GM18498 (cell line): ENCODE results near the gene CDH24.
A peak's percentile ranks its signal among the peaks of the same experiment; 100 is the strongest.

Source experiments
- ATAC-seq: cut with Tn5 transposase; IDR thresholded peaks from one replicate; pipeline ENCODE4 v1.9.1; 2021; ENCODE audit warnings: mild to moderate bottlenecking, moderate library complexity; ENCODE audit not compliant: unreplicated experiment

Gene CDH24

GRCh38 chr14:23056956-23057756, at the start of gene CDH24:
CDH24 (minus strand) TSS chr14:23057520; CDS start chr14:23055733, 1,787 bp downstream.
- ATAC-seq, result peak; percentile 63

GRCh38 chr14:23106747-23107045, 49.4 kb upstream of the CDH24 start:
- ATAC-seq, result no peak

DNA sequence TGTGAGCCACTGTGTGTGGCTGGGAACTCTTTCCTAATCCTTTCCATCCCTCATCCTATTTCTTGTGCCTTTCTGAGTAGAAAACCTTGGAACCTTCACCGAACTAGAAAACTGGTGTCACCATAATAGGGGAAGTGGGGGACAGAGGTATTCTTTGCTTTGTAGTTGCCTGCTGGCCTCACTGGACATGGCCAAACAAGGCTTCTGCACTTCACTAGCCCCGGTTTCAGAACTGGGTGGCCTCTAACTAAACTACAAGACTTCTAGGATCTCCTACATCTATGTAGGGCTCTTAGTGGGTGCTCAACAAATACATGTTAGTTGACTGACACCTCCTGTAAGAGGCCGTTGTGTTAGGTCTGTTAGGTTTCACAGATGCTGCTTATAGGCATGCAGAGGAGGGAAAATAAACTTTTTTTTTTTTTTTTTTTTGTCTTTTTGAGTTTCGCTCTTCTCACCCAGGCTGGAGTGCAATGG, 48.1 kb upstream of the CDH24 start:
- ATAC-seq, result no peak

- no peak for ATAC-seq
These were observed 47.4 kb upstream of the CDH24 start, which contains the start of gene CIROP for GRCh38 chr14:23104591-23105347. CIROP (minus strand) TSS chr14:23104989; CDS start chr14:23104920, 69 bp downstream.

GRCh38 chr14:23104070-23104590, 46.8 kb upstream of the CDH24 start:
- no peak for ATAC-seq

DNA sequence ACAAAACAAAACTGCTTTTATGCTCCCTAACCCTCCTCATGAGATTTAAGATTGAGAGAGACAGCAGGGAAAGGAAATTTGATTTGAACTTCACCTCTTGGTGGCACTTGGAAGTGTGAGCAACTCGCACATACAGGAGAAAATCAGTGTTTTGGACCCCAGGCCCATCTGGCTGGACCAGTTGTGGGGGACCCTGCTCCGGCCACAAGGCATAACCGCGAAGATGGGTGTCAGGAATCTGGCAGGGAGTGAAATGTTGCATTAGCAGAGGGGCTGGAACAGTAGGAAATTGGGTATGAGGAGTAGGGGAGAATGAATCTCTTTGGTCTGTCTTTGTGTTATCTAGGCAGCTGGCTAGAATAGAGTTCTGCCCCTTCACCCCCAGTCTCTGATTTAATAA, 46.3 kb upstream of the CDH24 start:
- no peak for ATAC-seq

DNA sequence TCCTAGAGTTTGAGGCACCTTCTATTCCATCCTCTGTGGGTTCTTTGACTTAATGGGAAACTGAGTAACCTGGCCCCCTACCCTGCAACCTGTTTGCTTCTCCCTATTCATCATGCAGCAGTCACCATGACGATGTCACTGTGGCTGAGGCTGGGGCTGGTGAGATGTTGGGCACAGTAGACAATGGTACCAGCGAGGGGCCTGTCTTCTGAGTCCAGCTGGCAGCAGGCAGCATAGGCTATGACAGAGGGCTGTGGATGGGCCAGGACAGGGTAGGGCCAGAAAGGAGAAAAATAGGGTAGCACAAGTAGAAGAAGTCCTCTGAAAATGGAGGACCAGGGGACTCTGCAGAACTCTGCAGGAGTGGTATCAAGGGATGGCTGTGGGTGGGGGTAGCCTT, 45.5 kb upstream of the CDH24 start:
- no peak for ATAC-seq

GRCh38 chr14:23101986-23102625, 44.8 kb upstream of the CDH24 start:
- no peak for ATAC-seq

- ATAC-seq, result no peak
These were observed 44.1 kb upstream of the CDH24 start for GRCh38 chr14:23101213-23101970.

DNA sequence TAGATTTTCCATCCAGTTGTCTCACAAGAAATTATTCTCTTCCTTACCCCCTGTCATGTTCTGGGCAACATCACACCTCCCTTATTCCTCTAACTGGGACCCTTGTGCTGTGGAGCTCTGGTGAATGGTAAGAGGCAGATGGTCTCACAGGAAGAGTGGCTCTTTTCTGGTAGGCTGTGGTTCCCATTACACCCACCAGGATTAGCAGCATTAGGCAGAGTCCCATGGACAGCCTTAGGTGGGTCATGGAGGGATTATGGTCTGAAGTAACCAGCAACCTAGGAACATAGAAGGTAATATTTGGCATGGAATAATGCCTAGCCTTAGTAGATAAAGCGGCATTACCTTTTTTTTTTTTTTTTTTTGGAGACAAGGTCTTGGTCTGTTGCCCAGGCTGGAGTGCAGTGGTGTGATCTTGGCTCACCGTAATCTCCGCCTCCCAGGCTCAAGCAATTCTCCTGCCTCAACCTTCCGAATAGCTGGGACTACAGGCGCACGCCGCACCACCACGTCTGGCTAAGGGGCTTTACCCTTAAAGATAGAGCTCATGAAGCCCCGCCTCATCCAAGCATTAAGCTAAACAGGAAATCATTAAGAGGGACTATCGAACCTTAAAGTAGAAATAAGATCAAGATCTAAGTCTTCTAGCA, 42.0 kb upstream of the CDH24 start:
- no peak for ATAC-seq

DNA sequence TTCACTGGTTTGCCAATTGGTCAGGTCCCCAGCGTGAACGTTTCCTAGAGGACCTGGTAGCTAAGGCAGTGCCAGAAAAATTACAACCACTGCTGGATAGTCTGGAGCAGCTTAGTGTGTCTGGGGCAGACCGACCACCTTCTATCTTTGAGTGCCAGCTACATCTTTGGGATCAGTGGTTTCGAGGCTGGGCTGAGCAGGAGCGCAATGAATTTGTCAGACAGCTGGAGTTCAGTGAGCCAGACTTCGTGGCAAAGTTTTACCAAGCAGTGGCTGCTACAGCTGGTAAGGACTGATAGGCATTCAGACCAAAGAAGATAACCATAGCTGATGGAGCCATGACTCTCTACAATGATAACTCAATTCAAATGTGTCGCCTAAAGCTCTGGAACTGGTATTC, 40.5 kb upstream of the CDH24 start:
- no peak for ATAC-seq

DNA sequence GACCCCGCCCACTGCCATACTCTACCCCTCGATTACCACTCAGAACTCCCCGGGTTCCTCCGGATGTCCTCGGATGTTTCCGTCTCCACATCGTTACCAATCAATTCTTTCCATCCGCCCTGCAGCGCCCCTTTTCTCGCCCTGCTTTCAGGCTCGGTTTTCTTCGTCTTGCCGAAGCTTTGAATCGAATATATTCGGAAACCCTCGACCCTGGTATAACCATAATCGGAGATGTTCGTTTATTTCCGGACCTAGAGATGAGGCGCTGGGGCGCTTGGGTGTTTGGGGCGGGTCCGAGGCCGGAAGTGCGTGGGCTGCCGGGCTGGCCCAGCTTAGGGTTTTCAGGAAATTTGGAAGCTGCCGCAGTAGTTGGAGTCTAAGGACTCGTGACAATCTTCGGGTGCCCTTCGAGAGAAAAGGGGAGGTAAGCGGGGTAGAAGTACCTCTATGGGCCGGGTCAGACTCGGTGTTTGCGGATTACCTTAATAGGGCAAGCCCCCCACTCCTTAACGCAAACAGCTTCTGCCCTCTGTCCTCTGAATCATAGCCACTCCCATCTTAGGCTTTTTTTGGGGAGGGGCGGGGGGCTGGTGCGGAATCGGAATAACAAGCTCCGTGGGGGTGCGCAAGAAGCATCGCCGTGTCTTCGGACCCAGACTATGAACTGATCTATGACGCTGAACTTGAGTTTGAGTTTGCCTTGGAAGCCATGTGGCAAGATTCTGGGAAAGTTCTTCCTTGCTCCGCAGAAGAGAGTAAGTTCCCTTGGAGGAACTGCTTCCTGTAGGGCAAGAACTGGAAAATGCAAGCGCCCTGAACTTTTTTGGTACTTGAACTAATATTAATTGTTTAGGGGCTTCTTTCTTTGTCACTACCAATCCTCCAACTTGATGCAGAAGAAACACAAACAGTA, 38.1 kb upstream of the CDH24 start, which contains the start of gene C14orf119:
TSS of gene C14orf119 (plus strand) at position 310 of the 913 bp plus-strand sequence. CDS start 2,154 bp downstream, outside the sequence.
- ATAC-seq, result peak; percentile 93

DNA sequence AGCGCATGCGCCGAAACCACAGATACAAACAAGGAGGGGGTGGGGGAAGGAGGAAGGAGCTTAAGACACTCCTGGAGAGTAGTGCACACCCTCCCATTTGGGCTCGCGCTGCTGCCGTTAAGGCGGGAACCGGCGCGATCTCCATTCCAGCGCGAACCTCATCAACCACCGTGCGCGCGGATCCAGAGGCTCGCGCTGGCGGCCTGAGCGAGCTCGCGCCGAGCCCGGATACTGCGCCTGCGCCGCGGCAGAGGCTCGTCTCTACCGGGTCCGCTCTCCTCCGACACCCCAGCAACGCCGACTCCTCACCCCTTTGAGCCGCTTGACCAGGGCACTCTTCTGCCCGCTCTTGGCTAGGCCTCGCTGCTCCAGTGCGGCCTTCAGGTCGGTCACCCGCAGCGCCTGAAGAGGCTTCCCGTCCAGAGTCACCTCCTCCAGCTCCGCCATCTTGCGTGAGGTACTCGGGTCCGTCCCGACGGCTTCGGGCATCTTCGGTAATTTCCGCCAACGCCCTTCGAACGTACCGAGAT, 37.4 kb upstream of the CDH24 start, which contains the start of gene ACIN1:
TSS of gene ACIN1 (minus strand) at position 471 of the 530 bp plus-strand sequence. CDS start at position 447, 24 bp downstream.
- ATAC-seq, result peak; percentile 36

- no peak for ATAC-seq
These were observed 36.8 kb upstream of the CDH24 start for GRCh38 chr14:23093991-23094665.

DNA sequence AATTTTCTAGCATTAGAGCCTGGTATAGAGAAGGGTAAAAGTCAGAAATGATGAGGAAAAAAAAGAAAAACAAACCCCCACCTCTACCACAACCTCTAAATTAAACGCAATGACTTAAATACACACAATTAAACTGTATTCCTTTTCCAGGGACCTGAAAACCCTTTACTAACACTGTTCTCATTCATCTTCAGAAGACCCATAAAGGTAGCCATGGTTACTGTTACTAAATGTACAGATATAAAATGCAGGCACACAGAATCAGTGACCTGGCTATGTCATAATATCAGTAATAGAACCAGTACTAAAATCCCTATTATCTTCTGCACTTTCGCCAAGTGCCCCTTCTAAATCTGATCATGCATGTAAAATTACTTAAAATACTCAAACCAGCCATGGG, 36.2 kb upstream of the CDH24 start:
- no peak for ATAC-seq

GRCh38 chr14:23093104-23093503, 35.8 kb upstream of the CDH24 start:
- no peak for ATAC-seq

DNA sequence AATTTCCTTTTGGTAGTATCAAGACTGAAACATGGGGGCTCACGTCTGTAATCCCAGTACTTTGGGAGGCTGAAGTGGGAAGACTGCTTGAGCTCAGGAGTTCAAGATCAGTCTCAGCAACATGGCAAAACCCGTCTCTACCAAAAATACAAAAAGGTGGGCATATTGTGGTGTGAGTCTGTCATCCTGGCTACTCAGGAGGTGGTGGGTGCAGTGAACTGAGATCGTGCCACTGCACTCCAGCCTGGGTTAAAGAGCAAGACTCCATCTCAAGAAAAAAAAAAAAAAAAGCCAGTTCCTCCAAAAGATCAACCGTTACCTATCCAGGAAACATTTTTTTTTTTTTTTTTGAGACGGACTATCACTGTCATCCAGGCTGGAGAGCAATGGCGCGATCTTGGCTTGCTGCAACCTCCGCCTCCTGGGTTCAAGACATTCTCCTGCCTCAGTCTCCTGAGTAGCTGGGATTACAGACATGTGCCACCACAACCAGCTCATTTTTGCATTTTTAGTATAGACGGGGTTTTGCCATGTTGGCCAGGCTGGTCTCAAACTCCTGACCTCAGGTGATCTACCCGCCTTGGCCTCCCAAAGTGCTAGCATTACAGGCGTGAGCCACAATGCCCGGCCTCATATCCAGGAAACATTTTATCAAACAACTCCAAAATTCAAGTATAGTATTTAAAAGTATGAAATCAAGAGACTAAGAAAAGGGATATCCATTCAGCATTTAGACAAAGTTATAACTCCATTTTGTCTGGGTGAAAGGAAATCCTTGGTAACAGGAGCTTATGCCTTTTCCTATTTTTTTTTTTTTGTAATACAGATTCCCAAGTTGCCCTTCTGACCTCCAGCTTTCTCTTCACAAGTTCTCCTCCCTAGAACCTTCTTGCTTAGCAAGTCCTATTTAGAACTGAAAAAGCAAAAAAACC, 34.2 kb upstream of the CDH24 start:
- ATAC-seq, result no peak
